GM21576 (cell line): ENCODE data around the gene SPINT1.

Experiments used
- ATAC-seq: cut with Tn5 transposase; IDR thresholded peaks from one replicate; pipeline ENCODE4 v1.9.1; 2021; ENCODE audit warnings: mild to moderate bottlenecking, moderate library complexity; ENCODE audit not compliant: unreplicated experiment

SPINT1 gene, protein sequence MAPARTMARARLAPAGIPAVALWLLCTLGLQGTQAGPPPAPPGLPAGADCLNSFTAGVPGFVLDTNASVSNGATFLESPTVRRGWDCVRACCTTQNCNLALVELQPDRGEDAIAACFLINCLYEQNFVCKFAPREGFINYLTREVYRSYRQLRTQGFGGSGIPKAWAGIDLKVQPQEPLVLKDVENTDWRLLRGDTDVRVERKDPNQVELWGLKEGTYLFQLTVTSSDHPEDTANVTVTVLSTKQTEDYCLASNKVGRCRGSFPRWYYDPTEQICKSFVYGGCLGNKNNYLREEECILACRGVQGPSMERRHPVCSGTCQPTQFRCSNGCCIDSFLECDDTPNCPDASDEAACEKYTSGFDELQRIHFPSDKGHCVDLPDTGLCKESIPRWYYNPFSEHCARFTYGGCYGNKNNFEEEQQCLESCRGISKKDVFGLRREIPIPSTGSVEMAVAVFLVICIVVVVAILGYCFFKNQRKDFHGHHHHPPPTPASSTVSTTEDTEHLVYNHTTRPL

DNA sequence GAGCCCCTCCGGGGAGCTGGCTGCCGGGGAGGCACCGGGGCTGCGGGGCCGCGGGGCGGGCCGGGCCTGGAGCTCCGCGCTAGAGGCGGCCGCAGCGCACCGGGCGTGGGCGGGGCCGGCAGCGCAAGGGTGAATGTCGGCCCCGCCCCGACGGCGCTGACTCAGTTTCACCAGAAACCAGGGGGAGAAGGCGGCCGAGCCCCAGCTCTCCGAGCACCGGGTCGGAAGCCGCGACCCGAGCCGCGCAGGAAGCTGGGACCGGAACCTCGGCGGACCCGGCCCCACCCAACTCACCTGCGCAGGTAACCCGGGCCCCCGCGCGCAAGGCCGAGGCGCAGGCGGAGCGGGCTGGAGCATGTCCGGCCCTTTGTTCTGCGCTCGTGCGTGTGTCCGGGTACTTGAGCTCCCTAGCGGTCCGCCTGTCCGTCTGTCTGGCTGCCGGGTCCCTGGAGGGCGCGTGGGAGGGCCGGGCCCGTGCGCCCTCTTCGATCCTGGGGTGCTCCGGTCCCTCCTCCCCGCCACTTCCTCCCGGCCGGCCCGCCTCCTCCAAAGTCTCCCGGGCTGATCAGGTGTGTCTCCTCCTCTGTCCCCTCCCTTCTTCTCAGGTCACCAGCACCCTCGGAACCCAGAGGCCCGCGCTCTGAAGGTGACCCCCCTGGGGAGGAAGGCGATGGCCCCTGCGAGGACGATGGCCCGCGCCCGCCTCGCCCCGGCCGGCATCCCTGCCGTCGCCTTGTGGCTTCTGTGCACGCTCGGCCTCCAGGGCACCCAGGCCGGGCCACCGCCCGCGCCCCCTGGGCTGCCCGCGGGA is at the start of gene SPINT1:
TSS of gene SPINT1 (plus strand) at position 164 of the 811 bp plus-strand sequence. CDS start at position 671, 507 bp downstream.
- ATAC-seq: no peak

DNA sequence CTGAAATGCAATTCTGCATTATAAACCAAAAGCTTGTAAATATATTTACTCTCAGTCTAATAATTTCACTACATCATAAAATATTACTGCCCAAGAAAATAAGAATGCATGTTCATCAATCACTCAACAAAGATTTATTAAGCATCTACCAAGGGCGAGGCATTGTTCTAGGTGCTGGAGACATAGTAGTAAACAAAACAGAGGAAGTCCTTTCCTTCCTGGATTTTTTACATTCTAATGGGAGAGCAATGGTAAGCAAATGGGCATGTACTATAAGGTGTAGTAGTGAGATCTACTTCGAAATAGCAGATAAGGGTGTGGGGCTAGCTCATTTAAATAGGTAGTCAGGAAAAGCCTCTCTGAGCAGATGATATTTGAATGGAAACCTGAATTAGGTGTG is 47.8 kb upstream of the SPINT1 start:
- ATAC-seq: no peak

DNA sequence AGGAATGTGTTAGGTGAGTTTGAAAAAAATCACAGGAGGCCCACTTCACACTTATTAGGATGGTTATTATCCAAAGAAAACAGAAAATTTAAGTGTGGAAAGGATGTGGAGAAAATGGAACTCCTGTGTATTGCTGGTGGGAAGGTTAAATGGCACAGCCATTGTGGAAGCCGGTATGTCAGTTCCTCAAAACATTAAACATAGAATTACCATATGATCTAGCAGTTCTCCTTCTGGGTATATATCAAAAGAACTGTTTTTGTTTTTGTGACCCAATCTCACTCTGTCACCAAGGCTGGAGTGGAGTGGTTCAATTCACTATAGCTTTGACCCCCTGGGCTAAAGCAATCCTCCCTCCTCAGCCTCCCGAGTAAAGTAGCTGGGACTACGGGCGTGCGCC is 47.3 kb upstream of the SPINT1 start:
- ATAC-seq: no peak

DNA sequence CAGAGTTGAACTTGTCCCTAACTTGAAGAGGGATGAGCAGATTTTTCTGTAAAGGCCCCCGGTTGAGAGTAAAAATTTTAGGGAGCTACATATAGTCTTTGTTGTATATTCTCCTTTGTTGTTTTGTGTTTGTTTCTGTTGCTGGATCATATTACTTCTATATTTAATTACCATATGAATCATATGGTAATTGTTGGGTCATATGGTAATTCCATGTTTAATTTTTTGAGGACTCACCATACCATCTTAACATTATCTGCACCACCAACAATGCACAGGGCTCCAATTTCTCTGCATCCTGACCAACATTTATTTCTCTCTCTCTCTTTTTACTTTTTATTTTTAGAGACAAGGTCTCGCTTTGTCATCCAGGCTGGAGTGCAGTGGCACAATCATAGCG is 44.3 kb upstream of the SPINT1 start:
- ATAC-seq: no peak

DNA sequence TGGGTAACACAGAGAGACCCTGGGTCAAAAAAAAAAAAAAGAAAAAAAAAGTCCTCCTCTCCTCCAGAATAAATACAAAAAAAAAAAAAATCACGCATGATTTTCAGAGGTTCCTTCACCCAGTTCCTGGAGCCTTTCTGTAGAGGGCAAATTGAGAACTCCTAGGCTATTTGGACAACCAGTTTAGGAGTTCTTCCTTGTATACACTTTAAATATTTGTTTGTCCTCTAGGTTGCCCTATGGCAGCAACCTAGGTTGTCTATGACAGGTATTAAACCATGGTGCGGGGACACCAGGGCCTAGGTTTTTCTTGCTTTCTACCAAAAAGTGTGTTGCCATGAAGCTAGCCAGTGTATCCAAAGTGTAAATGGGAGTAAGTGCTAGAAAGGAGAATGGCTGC is 40.8 kb upstream of the SPINT1 start:
- ATAC-seq: no peak

DNA sequence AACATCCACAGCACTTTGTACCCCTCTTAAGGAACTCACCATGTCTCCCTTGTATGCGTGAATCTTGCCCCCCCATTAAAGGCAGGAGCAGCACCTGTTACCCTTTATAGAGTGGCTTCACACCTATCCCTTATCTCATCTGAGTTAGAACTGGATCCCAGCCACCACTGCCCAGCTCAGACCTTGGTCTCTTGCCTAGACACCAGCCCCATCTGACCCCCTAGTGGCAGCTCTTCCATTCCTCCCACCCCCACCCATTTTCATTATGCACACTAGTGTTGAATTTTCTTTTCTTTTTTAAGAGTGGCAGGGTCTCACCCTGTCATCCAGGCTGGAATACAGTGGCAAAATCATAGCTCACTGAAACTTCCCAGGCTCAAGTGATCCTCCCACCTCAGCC is 40.2 kb upstream of the SPINT1 start:
- ATAC-seq: no peak

DNA sequence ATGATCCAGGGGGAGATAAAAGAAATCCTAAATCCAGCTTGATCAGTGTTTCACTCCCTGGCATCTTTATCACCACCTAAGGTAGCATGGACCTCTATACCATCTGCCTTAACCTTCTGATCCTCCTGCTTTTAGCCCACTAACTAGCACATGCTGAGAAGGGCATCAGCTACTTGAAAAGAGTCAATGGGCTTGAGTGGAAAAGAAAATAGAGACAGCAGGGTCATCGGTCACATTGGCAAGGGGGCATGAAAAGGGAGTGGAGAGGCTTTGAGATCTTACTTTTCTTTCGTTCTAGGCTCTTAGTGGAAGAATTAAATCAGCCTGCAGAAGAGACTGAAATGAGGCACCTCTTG is 37.2 kb upstream of the SPINT1 start:
- ATAC-seq: no peak

DNA sequence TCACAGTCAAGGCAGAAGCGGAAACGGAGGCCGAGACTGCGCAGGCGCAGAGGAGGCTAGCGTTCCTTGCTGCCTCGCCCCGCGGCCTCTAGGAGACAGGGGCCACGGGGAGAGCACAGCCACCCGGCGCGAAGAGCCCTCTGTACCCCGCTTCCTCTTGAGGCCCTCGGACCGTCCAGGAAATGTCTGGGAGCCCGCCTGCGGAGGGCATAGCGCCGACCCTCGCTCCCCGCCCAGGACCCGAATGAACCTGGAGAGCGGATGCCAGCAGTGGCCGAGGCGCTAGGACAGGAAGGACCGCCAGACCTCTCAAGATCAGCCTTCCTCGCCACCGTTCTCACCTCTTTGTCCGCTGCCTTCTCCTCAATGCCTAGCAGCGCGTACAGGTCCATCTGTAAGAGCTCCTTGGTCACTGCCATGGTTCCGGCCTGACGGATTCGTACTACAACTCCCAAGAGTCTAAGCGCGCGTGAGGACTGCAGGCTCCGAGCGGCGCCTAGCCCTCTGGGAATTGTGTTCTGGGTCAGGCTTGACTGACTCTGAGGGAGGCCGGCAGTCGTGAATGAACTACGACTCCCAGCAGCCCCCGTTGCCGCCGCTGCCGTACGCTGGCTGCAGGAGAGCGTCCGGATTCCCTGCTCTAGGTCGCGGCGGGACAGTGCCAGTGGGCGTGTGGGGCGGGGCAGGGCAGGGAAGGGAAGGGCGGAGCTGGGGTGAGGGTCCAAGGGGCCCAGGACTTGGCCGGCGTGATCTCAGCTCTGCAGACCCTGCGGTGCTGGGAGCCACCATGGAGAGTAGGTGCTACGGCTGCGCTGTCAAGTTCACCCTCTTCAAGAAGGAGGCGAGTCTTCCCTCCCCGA is 36.6 kb upstream of the SPINT1 start, which contains the start of the genes DNAJC17 and ZFYVE19:
TSS of gene DNAJC17 (minus strand) at position 446 of the 860 bp plus-strand sequence. CDS start at position 419, 27 bp downstream.
TSS of gene ZFYVE19 (plus strand) at position 62 of the 860 bp plus-strand sequence. CDS start at position 563, 501 bp downstream.
- peak; percentile 89 for ATAC-seq

DNA sequence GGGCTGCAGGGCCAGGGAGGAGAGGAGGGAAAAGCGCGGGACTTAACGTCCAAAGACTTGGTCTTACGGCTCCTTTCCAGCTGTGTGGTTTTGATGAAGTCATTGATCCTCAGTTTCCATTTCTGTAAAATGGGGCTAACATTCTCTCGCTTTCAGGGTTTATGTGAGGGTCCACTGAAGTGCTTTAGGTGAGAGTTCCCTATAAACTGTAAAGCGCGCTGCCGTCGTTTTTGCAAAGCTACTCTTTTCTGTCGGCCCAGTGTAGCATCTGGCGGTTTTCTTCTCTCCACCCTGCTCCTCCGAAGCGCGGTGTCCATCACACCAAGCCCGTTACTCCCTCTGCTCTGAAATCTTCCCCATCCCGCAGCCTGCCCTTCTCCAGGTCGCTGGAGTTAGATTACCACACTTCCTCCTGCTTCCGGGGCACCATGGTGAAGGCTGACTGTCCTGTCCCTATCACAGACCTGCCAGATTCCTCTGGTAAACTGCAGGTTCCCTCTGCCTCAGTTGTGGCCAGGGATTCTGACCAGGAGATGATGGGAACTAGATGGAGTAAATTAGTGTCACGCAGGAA is 35.9 kb upstream of the SPINT1 start:
- ATAC-seq: no peak

DNA sequence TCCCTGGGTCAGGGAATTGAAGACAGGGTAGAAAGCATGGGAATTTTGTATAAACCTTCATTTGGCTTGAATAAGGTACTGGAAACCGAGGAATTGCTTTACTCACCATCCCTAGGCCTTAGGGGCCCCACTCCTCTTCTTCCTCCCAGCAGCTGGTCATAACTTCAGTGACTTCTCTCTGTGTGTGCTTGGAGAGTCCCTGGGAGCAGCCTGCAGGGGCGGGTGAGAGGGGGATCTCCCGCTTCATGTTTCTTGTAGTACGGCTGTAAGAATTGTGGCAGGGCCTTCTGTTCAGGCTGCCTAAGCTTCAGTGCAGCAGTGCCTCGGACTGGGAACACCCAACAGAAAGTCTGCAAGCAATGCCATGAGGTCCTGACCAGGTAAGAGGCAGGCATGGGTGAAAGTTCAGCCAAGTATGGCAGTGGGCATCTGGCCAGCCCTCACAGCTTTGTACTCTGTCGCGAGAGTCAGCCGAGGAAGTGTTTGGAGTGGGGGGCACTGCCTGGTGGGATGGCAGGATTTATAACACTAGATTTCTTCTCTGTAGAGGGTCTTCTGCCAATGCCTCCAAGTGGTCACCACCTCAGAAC is 34.9 kb upstream of the SPINT1 start:
- ATAC-seq: no peak

DNA sequence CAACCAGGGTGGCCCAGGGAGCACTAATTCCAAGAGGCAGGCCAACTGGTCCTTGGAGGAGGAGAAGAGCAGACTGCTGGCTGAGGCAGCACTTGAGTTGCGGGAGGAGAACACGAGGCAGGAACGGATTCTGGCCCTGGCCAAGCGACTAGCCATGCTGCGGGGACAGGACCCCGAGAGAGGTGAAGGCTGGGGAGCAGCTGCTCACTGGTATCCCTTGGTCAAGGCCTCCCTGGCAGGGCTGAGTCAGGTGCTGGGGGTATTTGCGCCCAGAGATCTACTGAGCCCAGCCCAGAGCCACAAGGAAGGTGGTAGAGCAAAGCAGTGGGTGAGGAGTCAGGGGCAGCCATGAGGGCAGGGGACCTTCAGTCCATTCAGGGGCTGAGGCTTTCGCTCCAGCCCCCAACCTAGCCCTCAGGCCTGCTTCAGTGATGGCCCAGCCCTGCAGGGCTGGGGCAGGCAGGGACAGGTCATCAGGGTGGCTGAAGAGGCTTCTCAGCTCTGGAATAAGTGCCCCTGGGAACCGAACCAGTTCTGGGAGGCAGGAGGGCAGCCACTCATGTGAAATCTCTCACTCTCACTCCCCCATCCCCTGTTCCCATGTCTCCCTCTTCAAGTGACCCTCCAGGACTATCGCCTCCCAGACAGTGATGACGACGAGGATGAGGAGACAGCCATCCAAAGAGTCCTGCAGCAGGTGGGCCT is 31.0 kb upstream of the SPINT1 start:
- no peak for ATAC-seq

DNA sequence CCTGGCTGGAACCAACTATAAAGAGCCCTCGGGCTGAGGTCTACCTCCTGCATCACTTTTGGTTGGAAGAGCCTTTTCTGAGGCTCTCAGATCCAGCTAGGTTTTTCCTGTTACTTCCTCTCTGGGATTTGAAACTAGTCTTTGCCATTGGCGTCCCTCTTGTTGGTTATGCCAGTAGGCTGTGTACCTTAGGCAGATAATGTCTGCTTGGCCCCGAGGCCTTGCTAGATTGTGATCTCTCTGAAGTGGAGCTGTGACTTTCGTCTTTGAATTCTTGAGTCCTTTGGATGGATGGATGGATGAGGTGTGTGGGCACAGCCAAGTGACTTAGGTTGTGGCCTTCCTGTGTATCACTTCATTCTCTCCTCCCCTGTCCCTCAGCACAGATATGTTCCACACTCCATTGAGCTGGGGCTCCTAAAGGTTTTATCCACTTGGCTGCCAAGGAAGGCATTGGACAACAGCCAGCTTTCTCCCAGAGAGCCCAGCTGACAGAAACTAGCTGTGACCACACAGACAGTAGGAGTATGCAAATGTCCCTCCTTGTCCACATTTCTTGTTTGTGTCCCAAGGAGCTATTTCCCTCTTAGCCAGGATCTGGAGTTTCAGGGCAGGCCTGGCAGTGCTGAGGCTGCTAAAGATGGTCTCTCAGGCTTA is 28.7 kb upstream of the SPINT1 start:
- no peak for ATAC-seq

DNA sequence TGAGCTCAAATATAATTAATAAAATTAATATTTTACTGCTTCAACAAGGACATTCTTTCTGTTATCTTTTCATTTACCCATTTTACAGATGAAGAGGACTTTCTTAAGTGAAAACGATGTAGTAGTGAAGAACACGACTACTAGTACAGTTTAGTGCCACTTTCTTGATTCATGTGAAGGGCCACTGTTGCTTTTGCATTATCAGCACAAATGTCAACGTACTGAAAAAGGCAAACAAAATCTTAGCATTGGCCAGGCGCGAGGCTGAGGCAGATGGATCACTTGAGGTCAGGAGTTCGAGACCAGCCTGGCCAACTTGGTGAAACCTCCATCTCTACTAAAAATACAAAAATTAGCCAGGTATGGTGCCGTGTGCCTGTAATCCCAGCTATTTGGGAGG is 24.8 kb upstream of the SPINT1 start:
- ATAC-seq: no peak

DNA sequence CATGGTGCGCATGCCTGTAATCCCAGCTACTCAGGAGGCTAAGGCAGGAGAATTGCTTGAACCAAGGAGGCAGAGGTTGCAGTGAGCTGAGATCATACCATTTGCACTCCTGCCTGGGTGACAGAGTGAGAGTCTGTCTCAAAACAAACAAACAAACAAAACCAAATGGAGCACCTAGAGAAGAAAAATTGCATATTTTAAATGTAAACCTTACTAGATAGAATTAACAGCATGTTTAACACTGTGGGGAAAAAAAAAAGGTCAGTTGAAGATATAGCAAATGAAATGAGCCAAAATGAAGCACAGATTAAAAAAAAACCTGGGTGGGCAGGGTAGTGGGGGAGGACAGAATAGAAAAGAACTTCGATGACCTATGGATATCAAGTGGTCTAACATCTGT is 22.7 kb upstream of the SPINT1 start:
- ATAC-seq: no peak

DNA sequence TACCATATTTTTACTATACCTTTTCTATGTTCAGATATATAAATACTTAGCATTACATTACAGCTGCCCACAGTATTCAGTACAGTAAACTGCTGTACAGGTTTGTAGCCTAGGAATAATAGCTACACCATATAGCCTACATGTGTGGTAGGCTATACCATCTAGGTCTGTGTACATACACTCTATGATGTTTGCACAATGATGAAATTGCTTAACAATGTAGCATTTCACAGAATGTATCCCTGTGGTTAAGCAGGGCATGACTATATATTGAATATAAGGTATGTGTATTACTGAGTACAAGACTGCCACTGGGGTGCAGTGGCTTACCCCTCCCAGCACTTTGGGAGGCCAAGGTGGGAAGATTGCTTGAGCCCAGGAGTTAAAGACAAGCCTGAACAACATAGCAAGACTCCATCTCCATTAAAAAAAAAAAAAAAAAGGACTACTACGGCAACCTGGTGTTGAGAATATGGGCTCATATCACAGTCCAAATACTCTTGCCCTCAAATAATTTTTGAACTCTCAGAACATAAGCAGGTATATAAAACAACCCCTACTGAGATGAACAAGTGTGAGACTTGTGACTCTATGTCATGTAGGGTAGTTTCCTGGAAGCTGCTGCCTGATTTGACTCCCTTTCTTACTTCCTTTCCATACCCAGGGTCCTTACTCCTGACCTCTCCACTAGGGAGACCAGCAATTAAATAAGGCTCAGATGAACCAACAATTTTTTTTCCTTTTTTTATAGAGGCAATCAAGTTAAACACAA is 20.1 kb upstream of the SPINT1 start:
- ATAC-seq: no peak

DNA sequence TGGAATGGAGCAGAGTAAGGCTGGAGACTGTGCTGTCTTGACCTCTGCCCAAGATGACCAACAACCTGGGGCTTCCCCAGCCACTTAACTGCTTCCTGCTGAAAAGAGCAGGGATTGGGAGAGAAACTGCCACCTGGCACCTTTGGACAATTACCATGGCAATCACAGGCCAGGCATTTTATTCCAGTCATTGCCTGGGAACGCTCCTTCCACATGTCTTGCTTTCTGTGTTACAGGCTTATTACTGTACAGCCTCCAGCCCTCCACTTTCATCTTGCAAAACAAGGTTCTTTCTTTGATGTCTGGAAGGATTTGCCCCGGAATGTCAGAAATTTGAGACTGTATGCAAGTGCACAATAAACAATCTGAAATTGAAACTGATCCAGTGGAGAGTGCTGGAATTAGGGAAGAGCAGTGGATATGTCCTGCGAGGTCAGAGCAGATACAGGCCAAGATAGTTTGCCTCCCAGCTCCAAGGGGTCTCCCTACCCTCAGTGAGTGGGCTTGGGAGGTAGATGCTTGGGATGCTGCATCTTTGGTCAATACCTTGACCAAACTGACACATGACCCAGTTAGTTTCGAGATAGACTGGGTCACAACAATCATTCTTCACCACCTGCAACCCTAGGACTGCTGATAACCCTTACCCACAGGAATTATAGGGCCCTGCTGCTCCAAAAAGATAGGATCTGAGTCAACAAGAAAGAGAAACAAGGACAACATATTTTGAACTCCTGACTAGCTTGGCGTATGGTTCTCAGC is 18.0 kb upstream of the SPINT1 start:
- no peak for ATAC-seq

DNA sequence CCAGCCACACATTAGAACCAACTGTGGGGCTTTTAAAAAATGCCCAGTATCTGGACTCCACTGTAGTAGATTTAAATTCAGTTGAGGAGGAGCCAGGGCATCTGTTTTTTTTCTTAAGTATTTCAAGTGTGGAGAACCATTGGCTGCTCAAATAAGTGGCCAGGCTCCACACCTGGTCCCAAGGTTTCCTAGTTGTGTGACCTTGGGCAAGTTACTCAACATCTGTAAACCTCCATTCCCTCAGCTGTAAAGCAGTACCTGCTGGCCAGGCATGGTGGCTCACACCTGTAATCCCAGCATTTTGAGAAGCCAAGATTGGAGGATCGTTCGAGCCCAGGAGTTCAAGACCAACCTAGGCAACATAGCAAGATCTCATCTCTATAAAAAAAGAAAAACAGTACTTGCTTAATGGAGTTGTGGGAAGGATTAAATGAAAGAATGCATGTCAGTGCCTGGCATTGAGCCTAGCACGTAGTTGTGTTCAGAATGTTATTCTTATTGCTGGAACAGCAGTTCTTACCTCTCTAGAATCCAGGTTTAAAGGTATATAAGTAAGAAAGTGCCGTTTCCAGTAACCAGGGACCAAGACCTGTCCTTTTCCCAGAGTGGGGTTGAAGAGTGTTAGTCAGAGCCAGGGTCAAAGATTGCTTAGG is 17.3 kb upstream of the SPINT1 start:
- no peak for ATAC-seq
